TTC549 (cell line): ENCODE data around the gene C16orf90.

Experiments
- FAIRE-seq: peaks from 2 replicates; lab custom pipeline; 2012; peaks lifted over from hg19 to GRCh38; lab: Jason Lieb, UNC

The C16orf90 gene

DNA sequence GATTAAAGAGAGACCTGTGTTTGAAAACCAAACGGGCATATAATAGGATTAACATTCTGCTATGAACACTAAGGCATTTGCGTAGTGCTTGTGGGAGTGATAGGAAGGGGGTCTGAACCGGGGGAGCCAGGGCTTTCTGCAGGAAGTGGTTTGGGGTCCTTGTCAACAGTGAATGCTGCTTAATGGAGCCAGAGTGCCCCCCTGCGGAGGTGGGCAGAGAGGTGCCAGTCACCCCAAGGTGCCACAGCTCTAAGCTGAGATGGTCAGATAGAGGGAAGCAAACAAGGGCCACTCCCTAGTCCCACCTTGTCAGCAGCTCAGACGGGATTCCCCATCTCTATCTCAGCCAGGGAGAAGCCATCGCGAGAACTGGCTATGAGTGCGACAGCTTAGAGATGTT lies 34.1 kb downstream of the C16orf90 start:
- no peak for FAIRE-seq

DNA sequence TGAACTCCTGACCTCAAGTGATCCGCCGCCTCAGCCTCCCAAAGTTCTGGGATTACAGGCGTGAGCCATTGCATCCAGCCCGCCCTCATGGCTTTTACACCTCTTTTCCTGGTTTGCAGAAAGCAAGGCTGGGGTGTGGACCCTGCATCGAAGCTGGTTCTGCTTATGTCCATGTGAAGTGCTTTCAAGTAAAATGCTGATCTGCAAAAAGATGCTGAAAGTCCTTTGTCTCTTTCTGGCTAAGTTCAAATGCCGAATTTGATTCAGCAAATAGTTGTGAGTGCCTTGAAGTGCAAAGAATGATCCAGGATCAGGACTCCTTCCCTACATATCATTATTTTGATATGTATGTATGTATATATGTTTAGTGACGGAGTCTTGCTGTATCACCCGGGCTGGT lies 34.7 kb downstream of the C16orf90 start:
- FAIRE-seq = no peak

- no peak for FAIRE-seq
Observed at GRCh38 chr16:3460121-3460520, 35.2 kb downstream of the C16orf90 start.

GRCh38 chr16:3459401-3460090 lies 35.7 kb downstream of the C16orf90 start:
- FAIRE-seq = no peak

GRCh38 chr16:3458852-3459361 lies 36.4 kb downstream of the C16orf90 start:
- FAIRE-seq = no peak

DNA sequence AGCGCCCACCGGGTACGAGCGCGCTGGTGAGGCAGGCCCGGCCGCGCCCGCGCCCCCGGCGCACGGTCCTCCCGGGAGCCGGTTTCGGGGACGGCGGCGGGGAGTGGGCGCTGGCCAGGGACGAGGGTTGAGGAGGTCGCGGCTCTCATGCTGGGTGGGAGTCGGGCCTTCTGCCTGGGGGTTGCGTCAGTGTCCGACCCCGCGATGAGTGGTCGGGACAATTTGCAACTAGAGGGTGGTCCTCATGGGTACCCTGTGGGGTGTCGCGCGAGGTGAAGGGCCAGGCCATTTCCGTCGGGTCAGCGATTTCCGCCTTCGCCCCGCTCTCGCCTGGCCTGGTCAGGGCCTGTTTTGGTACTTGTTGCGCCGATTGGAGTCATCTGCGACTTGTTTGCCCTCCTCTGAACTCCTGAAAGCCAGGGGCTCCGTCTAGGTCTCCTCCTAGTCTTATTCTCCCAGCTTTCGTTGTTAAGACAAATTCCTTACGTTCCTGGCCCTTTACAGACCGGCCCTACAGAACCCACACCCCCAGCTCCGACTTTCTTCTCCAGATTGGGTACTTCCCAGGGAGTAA lies 36.9 kb downstream of the C16orf90 start:
- FAIRE-seq = no peak

DNA sequence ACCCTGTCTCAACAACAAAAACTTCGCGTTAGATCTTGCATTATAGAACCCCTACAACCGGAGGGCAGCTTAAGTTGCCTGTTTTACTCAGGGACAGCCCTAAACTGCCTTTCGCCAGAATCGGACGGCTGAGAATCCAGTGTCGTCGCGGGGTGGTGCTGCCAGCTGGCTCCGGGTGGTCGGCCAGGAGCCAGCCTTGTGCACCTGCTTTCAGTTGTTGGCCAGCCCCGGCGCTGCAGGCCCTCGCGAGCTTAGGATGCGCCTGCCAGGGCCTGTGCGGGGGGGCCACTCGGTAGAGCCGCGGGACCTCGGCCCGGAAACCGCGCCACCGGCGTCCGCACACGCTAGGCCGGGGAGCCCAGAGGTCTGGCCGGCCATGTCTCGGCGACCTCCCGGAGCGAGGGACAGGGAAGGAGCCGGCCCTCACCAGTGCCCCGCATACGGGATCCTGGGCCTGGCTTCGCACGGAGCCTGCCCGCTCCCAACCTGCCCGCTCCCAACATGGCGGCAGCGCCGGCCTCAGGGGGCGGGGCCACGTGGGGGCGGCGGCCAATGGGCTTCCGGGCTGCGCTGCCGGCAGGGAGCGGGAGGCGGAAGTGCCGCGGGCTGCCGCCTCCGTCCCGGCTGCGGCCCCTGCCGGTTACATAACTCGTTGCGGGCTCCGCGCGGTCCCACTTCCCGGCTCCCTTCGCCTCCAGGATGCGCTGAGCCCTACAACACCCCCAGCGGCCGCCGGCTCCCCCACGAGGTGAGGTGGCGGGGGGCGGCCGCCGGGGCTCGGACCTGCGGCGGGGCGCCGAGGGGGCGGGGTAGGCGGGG lies 37.6 kb downstream of the C16orf90 start:
- FAIRE-seq = no peak

DNA sequence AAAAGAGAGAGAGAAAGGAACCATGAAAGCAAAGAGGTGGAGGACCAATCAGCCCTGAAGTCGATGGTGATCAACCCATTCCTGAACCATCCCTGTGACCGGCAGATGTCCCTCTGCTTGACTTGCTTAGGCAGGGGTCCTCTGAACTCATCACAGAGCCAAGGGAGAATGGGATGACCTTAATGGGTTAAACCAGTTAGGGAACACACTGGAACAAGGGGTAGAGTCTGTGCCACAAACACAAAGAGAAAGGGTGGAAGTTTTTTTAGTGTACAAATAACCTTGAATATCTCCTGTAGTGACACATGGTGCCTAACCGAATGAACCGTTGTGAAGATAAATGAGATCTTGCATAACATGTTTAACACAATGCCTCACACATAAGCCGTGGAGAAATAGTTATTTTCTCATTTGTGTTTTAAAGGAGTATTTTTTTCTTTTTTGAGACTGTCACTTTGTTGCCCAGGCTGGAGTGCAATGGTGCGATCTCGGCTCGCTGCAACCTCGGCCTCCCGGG lies 40.6 kb downstream of the C16orf90 start:
- no peak for FAIRE-seq

DNA sequence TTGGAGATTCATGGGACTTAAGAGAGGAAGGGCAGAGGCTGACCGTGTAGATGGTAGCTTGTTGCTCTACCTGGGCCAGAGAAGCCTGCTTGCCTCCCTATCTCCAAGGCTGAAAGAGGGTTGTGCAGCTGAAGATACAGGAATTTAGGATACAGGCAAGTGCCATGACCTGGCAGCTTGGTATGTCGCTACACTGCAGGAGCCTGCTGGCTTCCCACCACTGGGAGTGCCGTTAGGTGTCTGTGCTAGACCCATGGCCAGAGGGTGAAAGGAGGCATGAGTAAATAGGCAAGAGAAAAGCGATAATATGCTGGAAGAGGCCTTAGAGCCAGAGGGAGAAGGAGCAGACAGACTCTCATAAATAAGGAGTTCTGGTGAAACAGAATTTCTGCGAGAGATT lies 41.2 kb downstream of the C16orf90 start:
- FAIRE-seq = no peak

GRCh38 chr16:3444032-3444388 lies 51.3 kb downstream of the C16orf90 start:
- FAIRE-seq = no peak
